Measurements from ENCODE around the gene AKR1B15.
"Not testable (repeated sequence)": the region's sequence is repeated elsewhere in the genome, so short reads cannot be mapped to it uniquely, and the experiment has no call there.

AKR1B15 gene

DNA sequence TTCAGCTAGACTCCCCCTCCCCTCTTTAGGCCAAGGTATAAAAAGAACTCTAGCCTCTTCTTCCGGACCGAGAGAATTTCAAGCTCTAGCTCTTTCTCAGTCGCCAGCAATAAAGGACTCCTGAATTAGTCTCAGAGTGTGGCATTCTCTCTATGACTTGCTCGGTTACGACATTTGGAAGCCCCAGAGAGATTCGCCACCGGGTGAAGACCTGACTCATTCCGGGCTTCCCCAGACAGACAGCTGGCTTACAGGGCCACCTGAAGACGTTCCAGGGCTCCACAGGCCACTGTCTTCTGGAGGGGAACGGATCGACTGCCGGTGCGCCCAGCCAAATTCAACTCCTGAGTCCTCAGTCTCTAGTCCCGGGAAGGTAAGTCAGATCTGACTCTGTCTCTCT, at the start of gene AKR1B15:
Gene AKR1B15, plus strand, starts transcription at position 234 of the 400 bp plus-strand sequence. CDS start 15,510 bp downstream, outside the sequence.
- no peak for DNase-seq

DNA sequence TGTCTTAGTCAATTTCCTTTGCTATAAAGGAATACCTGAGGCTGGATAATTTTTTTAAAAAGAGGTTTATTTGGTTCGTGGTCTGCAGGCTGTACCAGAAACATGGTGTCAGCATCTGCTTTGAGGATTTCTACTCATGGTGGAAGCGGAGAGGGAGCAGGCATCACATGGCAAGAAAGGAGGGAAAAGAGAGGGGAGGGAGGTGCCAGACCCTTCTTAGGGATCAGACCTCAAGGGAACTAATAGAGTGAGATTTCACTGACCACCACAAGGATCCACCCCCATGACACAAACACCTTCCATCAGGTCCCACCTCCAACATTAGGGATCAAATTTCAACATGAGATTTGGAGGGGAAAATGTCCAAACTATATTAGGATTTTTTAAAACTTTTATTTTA, 48.5 kb upstream of the AKR1B15 start:
- no peak for DNase-seq

DNA sequence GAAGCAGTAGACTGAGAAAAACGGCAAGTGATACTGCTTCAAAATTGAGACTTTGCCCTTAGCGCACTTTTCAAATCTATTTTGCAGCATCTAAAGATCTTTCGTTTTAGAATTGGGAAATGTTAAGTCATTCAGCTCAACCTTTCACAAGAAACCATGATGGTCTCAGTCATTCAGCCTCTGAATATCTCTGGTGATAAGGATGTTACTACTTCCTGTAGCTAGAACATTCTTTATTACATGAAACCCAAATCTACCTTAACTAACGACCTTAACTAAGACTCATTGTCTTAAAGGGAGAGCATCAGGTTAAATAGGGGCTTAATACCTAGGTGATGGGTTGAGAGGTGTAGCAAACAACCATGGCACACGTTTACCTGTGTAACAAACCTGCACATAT, 47.9 kb upstream of the AKR1B15 start:
- DNase-seq, result no peak

DNA sequence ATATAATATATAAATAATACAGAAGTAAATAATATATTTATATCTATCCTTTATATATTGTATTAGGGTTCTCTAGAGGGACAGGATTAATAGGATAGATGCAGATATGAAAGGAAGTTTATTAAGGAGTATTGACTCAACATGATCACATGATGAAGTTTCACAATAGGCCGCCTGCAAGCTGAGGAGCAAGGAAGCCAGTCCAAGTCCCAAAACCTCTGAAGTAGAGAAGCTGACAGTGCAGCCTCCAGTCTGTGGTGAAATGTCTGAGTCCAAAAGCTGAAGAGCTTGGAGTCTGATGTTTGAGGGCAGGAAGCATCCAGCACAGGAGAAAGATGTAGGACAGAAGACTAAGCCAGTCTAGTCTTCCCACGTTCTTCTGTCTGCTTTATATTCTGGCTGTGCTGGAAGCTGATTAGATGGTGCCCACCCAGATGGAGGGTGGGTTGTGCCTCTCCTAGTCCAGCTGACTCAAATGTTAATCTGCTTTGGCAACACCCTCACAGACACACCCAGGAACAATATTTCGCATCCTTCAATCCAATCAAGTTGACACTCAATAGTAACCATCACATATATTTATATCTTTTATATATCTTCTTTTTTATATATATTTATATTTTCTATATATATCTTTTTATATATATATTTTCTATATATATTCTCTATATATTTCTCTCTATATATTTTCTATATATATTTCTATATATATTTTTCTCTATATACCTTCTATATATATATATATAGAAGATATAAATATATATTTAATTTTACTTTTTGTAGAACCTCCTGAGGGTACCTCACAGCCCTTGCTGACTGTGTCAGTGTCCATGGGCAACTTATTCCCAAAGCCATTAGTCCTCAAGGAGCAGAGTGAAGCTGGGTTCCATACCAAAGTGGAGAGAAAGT, 46.2 kb upstream of the AKR1B15 start:
- no peak for DNase-seq

DNA sequence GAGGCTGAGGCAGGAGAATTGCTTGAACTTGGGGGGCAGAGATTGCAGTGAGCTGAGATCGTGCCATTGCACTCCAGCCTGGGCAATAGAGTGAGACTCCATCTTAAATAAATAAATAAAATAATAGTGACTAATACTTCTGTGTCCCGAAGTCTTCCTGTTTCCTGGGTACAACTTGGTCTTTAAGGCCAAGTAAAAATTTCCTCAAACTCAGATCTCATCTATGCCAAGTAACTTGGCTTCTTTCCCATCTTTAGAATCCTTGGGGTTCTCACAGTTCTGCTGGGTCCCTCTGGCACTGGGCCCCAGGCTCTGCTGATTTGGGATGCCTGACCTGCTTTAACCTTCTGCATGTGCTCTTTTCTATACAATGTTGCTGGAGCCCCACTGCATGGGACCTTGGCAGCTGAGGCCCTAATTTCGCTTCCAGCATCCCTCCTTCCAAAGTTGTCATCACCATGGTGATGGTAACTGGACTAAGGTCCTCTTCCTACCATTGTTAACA, 44.2 kb upstream of the AKR1B15 start:
- DNase-seq, result no peak

DNA sequence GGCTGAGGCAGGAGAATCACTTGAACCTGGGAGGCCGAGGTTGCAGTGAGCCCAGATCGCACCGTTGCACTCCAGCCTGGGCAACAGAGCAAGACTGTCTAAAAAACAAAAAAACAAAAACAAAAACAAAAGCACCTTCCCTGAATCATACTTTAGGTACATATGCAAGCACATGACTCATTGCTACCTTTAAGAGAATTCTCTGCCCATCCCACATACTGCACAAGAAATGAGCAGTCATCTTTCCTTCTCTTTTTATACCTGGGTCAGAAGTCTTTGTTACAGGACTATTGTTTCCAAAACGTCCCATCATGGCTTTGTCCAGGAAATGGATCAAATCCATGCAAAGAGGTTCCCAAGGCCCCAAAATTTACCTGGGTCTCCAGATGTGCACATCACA, 43.1 kb upstream of the AKR1B15 start:
- DNase-seq, result no peak

DNA sequence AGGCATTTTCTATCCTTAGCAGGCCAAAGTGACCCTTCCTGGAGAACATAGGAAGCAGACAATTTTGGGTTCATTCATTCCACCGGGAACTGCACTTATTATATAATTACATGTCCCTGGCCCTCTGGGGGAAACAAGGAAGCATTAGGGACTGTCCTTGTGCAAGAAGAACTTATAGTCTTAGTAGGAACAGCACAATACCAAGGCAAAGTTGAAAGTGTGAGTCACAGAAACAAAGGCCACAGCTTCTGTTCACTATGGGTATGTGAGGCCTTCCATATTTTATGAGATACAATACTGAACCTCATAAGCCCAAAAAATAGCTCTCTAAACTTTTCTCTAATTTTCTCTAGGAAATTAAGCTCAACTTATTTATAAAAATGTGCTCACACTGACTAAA, 39.9 kb upstream of the AKR1B15 start:
- no peak for DNase-seq

DNA sequence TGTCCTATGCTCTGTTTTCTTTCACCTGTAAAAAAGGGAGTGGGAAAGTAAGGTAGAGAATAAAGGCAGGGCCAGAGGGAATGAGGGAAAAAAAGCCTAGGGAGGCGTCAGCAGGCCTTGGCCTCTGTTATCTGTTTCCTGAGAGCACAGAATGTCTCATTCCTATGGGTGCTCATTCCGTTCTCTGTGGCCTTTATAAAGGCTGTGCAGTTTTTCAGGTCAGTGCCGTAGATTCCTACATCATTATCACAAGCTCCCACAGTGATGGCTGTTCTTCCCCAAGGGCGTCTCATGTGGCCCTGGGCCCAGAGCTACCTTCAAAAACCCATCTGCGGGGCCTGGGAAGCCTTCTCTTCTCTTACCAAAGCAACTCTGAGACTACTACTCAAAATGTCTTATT, 38.3 kb upstream of the AKR1B15 start:
- DNase-seq, result no peak

DNA sequence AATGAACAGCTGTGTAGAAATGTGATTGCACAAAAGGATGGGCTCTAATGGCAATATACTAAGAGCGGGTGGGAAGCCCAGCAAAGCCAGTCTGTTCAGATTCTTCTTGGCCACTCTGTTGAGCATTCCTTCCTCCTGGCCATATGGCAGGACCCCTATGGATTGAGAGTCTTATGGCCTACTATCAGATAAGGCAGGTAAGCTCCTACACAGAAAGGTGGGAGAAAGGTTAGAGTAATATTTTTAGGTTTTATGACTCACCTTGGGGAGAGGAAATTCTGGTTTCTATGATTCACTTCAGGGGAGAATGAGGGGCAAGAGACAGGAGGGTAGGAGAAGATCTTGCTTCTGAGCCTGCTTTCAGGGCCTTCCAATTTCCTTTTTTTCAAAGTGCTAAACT, 36.6 kb upstream of the AKR1B15 start:
- DNase-seq, result no peak

DNA sequence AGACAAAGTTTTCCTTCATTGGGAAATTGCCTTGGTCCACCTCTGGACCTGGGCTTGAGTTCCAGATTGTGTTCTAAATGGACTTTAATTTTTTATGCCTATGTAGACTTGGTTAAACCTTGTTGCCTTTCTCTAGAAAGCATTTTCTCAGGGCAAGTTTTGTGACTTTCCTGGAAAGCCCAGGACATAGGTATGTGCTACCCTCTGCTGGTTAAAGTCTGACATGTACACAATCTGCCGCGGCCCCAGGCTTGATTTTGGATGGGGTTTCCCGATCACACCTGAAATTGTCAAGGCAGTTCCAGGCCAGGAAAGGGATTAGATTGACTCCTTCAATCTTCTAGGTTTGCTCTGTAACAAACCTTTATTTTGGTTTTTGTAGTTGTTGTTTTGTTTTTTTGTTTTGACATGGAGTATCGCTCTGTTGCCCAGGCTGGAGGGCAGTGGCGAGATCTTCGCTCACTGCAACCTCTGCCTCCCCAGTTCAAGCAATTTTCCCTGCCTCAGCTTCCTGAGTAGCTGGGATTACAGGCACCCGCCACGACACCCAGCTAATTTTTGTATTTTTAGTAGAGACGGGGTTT, 35.6 kb upstream of the AKR1B15 start:
- peak; percentile 45 for DNase-seq

DNA sequence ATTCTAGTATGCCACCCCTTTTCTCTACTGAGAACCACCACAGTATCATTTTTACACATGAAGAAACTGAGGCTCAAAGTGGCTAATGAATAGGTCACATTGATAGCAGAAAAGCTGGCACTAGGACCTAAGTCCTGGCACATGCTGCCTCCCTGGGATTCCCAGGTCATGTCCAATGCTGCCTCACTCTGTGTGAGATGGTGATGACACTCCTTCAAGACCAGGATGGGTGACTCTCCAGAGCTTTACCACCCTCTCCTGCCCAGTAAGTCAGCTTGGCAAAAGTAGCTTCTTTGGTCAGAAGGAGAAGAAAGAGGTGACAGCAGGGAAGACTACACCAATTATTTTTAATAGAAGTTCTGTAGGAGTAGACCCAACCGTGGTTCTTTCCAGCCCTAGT, 34.8 kb upstream of the AKR1B15 start:
- no peak for DNase-seq

DNA sequence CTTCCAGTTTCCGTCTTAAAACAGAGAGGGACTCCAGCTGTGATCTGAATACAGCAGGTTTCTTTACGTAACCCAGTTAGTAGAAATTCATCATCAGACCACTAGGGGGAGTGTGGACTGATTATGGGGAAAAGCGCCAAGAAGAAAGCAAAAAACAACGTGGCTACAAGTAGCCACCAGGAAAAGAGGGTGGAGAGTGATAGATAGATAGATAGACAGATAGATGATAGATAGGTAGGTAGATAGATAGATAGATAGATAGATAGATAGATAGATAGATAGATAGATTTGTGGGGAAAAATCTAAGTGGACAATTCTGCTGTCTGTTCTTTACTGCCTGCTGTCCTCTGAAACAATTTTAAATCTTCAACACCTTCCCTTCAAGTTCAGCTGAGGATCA, 34.2 kb upstream of the AKR1B15 start:
- DNase-seq, result peak; percentile 69

DNA sequence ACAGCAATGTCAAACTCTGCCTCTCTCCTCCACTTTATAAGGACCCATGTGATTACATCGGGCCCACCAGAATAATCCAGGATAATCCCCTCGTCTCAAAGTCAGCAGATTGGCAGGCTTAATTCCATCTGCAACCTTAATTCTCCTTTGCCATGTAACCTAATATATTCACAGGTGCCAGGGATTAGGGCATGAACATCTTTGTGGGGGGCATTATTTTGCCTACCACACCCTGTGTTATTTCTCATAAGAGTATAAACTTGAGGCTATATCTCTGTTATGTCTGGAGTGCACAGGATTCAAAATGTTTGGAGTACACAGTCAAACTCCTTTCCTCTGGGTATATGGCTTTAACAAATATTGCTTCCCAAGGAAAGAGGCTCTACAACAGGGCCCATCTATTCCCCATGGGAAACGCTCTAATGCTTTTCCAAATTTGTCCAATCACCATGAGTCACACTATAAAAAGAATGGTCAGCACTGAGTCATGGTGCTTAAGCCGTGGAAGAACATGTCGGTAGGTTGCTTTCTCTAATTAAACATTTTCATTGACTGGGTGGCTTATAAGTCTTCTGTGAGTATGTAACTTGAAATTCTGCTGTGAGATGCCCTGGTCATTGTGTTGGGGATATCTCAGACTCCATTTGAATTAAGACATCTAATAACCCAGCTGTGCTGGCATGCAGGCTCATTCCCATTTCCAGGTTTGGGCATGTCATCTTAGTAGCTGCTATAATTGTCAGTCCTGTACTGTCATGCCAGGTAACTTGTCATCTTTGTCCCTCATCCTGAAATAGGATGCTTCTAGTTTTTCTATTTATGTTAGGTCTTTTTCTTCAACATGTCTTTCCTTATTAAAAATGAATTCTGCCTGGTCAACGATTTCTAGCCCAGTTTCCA, 33.1 kb upstream of the AKR1B15 start:
- no peak for DNase-seq

DNA sequence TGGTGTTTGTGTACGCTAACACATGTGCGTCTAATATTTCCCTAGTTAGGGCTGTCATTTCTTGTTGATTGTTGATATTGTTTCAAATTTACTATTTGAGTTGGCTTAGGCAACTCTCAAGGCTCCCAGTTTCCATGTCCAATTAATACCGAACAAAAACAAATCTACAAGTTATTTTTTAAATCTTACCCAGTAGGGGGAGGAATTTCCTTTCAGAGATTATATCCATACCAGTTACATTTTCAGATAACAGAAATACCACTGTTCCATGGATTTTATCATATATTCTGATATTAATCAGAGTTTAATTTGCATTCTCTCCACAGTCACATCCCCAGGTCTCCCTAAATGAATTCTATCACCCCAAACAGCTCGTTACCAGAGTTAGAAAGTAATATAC, 28.8 kb upstream of the AKR1B15 start:
- peak; percentile 17 for DNase-seq

DNA sequence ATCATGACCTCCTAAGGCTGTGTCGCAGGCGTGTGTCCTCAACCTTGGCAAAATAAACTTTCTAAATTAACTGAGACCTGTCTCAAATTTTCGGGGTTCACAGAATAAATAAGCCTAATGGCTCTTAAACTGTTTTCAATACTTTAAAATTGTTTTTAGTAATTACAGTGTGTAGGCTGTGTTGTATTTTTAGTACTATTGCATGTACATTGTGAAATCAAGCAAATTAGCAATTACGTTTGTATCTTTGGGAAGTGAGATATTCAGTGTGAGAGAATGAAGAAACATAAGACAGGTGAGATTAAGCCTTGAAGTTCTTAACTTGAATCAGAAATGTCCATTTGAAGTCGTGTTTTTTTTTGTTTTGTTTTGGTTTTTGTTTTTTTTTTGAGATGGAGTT, 26.3 kb upstream of the AKR1B15 start:
- no peak for DNase-seq

DNA sequence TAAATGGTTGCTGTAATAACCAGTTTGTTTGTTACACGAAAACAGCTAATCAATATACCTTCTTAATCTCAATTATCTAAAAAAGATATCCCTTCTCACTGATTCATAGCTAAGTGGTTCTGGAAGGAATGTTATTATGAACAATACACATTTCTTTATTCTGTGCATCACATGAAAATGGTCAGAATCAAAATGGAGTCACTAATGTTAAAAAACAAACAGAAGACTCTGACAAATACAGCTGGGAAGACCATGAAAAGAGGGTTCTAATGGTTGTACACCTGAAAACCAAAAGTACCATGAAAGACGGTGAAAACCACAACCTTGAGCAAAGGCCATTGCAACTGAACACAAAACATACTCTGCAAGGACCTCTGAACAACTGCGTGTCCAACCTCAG, 23.5 kb upstream of the AKR1B15 start:
- DNase-seq, result not testable (repeated sequence)

DNA sequence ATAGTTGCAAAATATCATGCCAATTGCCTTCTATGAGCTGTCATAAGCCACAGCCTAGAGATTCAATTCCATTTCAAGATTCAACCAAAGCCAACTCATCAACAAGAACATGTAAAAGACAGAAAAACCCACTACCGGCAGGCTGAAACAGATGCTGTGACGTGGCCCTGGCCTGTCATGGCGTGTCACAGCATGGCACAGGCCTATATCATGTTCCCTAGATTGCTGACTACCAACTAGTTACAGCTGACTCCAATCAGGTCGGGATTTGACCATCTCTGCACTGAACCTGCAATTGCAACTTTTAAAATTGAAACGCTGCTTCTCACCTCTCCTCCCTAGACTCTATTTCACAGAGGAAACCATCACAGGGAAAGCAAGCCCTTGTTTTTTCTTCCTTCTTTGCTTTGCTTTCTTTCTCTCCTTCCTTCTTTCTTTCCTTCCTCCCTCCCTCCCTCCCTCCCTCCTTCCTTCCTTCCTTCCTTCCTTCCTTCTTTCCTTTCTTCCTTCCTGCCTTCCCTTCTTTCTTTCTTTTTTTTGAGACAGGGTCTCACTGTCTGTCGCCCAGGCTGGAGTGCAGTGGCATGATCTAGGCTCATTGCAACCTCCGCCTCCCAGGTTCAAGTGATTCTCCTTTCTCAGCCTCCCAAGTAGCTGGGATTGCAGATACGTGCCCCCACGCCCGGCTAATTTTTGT, 22.2 kb upstream of the AKR1B15 start:
- not testable (repeated sequence) for DNase-seq

DNA sequence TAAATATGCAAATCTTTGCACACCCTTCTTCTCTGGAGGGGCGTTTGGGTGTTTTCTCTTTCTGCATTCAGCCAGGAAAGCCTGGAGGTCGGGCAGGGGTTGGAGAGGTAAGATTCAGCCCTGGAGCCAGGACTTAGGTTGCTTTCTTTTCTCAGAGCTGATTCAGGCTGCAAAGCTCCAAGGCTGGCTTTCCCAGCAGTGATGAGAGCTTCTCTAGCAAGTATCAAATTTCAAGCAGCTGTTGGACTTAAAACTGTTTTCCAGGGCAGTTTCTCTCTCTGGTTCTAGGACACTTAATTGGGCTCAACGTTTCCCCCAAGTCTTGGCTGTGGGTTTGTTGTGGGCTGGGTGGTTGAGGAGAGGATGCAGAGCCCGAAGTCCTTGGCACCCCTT, 20.9 kb upstream of the AKR1B15 start:
- DNase-seq, result peak; percentile 20

DNA sequence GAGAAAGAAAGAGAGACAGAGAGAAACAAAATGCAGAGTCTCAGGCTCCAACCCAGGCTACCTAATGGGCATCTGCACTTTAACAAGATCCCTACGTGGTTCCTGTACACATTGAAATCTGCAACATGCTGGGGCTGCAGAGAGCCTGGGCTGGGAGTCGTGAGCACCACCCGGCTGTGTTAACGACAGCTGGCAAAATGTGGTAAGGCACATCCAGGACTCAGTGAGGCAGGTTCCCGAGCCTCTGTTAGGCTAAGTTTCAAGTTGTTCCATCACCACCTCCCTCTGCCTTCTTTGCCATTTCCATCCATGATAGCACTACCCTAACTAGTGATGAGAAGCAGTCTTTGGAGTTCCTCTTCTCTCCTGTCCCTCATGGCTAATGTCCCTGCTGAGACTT, 20.2 kb upstream of the AKR1B15 start:
- no peak for DNase-seq

DNA sequence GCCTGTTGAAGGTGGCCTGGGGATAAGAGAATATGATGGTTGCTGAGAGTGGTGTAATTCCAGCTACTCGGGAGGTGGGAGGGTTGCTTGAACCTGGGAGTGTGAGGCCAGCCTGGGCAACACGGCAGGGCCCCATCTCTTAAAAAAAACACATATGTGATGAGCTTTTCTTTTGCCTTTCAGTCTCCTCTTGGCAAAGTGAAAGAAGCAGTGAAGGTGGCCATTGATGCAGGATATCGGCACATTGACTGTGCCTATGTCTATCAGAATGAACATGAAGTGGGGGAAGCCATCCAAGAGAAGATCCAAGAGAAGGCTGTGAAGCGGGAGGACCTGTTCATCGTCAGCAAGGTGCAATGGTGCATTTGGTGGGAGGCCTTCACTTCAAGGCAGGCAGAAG, 18.4 kb upstream of the AKR1B15 start:
- DNase-seq, result no peak

DNA sequence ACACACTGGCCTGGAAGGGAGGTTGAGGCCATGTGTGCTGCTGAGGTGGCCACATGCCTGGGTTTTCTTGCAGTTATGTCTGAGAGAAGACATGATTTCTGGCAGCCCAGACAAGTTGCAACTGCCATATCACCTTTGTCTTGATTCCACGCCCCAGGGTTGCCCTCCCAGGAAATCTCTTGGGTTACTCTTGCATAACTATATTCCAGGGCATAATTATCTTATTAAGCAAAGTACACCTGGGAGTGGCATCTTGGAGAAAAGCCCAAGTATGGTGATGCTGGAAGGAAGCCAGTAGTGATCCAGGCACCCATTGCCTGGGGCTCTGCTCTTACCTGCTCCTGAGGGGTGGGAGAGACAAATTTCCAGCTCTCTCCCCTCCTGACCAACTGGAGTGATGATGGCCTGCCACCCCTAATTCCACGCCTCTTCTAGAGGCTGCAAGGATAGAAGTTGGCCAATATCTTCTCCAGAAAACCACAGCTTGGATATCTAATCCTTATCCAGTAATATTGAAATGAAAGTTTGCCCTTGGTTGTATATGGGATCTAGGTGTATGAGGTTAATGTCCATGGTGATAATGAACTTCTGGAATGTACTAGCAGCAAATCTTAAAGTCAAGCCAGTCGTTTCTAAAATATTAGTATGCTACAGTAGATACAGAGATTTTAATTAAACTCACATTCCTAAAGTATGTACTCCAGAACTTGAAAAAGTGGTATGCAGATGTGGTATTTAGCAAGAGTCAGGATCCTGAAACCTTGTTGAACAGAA, 16.5 kb upstream of the AKR1B15 start:
- DNase-seq, result no peak

DNA sequence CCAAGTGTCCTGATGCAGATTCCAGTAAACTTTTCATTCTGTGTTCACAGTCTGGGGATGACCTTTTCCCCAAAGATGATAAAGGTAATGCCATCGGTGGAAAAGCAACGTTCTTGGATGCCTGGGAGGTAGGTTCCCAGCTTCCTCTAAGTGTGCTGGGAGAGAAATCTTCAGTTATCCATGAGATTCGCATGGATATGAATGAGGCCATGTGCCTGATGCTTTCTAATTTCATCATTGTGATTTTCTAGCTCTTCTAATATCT, 16.0 kb upstream of the AKR1B15 start:
- DNase-seq, result no peak
